Activated CD8-positive, alpha-beta memory T cell treated with anti-CD3 and anti-CD28 coated beads, Interleukin-2, amount 10 ng/mL, durations not matched to agents 7 days and 5 days (primary cell): ENCODE results near the gene SYNPO2. TPM values are rescaled to one million over a fixed set of nuclear protein-coding genes. Genes with fewer than 3 reads are reported as not detected.
"Not testable (repeated sequence)": the region's sequence is repeated elsewhere in the genome, so short reads cannot be mapped to it uniquely, and the experiment has no call there.

ENCODE experiments used
- ATAC-seq: fragments of 150-1000 bp; cut with Tn5 transposase; one replicate; pipeline ENCODE4 v1.10.0; 2021; ENCODE audit warnings: moderate library complexity
- CTCF ChIA-PET: fragments of 350-600 bp; sonication (Branson Sonifier 250); formaldehyde crosslinking; loops from one replicate; lab custom pipeline; 2021; ENCODE audit warnings: antibody characterized with exemption; lab: Charles Lee
- DNase-seq: peaks from one replicate; pipeline ENCODE4 v3.0.0-alpha.2; 2020
- H3K27ac Mint-ChIP-seq: one replicate; pipeline ENCODE4 v1.8.0; 2021; ENCODE audit warnings: mild to moderate bottlenecking, mixed read lengths
- H3K27me3 Mint-ChIP-seq: one replicate; pipeline ENCODE4 v1.8.0; 2021; ENCODE audit warnings: mixed read lengths
- H3K36me3 Mint-ChIP-seq: one replicate; pipeline ENCODE4 v1.8.0; 2021; ENCODE audit warnings: mild to moderate bottlenecking, mixed read lengths
- H3K4me1 Mint-ChIP-seq: one replicate; pipeline ENCODE4 v1.8.0; 2021; ENCODE audit warnings: mixed read lengths
- H3K4me3 Mint-ChIP-seq: one replicate; pipeline ENCODE4 v1.8.0; 2021; ENCODE audit warnings: mild to moderate bottlenecking, moderate library complexity, mixed read lengths
- H3K9me3 Mint-ChIP-seq: one replicate; pipeline ENCODE4 v1.8.0; 2022; ENCODE audit warnings: low read depth, mixed read lengths
- total RNA-seq, 2 experiments: library from RNA; stranded (reverse); gene quantifications; one replicate each; pipeline ENCODE4 v1.2.3, GENCODE V29; 2021

The SYNPO2 gene
- total RNA-seq, 2 experiments from 2014 or later, result 0.89 to 1.0 TPM

DNA sequence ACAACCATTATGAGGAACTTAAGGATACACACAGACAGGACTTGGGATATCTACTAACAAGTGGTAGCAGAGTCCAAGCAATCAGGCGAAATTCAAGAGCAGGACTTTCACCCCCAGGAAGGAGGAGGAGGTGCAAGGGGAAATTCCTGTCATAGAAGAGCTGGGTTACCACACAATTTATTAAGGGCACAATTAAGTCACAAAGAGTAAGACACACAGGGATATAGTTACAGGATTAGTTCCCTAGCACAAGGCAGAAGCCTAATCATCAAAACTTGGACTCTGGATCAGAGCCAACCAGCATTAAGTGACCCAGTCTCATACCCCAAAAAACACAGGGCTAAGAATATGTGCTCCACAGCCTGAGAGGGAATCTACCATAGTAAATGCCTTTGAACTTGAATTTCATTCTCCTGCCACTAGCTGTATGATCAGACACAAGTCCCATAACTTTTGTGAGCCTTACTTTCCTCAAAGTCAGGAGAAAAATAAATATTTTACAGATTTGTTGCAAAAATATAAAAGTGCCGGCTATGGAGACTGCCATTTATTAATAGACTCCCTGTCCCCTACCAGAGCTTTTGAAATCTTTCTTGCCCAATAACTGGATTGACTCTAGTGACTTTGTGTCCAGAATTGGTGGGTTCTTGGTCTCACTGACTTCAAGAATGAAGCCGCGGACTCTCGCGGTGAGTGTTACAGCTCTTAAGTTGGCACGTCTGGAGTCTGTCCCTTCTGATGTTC is 87.0 kb downstream of the SYNPO2 start:
- DNase-seq (no peak), ATAC-seq (no peak)
- Mint-ChIP-seq H3K36me3 (no peaks in the 10 kb centered on the region), H3K27ac (no peak overlapping the region), H3K9me3 (no peaks in the 10 kb centered on the region), H3K27me3 (no peaks in the 10 kb centered on the region), H3K4me3 (no peak overlapping the region), H3K4me1 (no peaks in the 10 kb centered on the region)
- CTCF ChIA-PET, result no interaction called here

- ATAC-seq, DNase-seq, H3K36me3 Mint-ChIP-seq, H3K9me3 Mint-ChIP-seq, H3K4me3 Mint-ChIP-seq, H3K4me1 Mint-ChIP-seq, H3K27me3 Mint-ChIP-seq, H3K27ac Mint-ChIP-seq: not testable (repeated sequence)
- CTCF ChIA-PET, result interaction anchor here (1.2 kb wide), 1 partner anchor 10 kb away, joined by 4 read pairs; no protein-coding TSS in a partner anchor
Observed at GRCh38 chr4:118976193-118976560, 87.5 kb downstream of the SYNPO2 start.

DNA sequence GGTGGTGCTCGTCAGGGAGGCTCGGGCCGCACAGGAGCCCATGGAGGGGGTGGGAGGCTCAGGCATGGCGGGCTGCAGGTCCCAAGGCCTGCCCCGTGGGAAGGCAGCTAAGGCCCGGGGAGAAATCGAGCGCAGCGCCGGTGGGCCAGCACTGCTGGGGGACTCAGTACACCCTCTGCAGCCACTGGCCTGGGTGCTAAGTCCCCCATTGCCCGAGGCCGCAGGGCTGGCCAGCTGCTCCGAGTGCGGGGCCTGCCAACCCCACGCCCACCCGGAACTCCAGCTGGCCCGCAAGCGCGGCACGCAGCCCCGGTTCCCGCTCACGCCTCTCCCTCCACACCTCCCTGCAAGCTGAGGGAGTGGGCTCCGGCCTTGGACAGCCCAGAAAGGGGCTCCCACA is 88.4 kb downstream of the SYNPO2 start:
- not testable (repeated sequence) for H3K4me3 Mint-ChIP-seq, H3K4me1 Mint-ChIP-seq, H3K27ac Mint-ChIP-seq, ATAC-seq, DNase-seq, H3K36me3 Mint-ChIP-seq, H3K9me3 Mint-ChIP-seq, H3K27me3 Mint-ChIP-seq
- CTCF ChIA-PET, result interaction anchor here (1.0 to 1.2 kb wide), 2 partner anchors 11 to 582 kb away, joined by 3 to 4 read pairs; no protein-coding TSS in a partner anchor

GRCh38 chr4:118979712-118980111 is 91.1 kb downstream of the SYNPO2 start:
- peaks cover 10% of the 10 kb centered on the region for H3K27me3 Mint-ChIP-seq
- no peak overlapping the region for H3K4me3 Mint-ChIP-seq
- ATAC-seq, result no peak
- no peaks in the 10 kb centered on the region for H3K36me3 Mint-ChIP-seq
- H3K27ac Mint-ChIP-seq, result no peak overlapping the region
- CTCF ChIA-PET, result no interaction called here
- H3K9me3 Mint-ChIP-seq, result no peaks in the 10 kb centered on the region
- H3K4me1 Mint-ChIP-seq, result no peaks in the 10 kb centered on the region
- DNase-seq, result no peak

DNA sequence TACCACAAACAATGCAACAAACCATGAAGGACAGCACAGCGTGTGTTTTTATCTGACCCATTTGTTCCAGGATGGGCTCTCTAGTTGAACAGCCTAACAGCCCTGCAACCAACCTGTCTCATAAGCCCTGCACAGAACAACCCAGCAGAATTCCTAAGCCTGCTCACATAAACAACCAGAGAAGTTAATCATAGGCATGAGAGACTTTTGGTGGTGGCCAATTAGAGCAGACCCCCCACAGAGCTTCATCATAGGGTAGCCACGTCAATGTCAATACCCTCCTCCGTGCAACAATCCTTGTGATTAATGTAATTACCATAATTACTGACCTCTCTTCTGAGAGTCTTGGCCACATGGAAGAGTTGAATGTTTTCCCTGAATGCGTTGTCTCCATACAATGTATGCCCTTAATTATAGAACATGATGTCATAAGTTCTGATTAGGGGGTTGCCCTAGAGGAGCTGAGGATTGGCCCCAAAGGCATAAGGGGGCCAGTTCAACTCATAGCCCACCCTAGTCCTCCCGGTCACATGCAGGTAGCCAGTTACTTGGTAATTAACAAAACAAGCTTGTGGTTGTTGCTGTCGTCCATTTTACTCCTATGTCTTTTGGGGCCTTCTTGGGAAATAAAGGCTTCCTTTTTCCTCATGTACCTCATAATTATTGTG is 92.7 kb downstream of the SYNPO2 start:
- ATAC-seq (no peak), DNase-seq (no peak)
- Mint-ChIP-seq H3K4me3 (no peak overlapping the region), H3K9me3 (no peaks in the 10 kb centered on the region), H3K27me3 (peaks cover 10% of the 10 kb centered on the region), H3K27ac (no peak overlapping the region), H3K36me3 (no peaks in the 10 kb centered on the region), H3K4me1 (no peaks in the 10 kb centered on the region)
- CTCF ChIA-PET, result interaction anchor here (0.9 to 1.6 kb wide), 5 partner anchors 8 to 646 kb away, joined by 3 to 9 read pairs (median 5); no protein-coding TSS in a partner anchor

GRCh38 chr4:118981839-118982381 is 93.3 kb downstream of the SYNPO2 start:
- H3K9me3 Mint-ChIP-seq, result no peaks in the 10 kb centered on the region
- H3K36me3 Mint-ChIP-seq, result no peaks in the 10 kb centered on the region
- H3K4me3 Mint-ChIP-seq, result no peak overlapping the region
- H3K27me3 Mint-ChIP-seq, result peaks cover 10% of the 10 kb centered on the region
- ATAC-seq (peak; percentile 69), DNase-seq (peak; percentile 66)
- no peaks in the 10 kb centered on the region for H3K4me1 Mint-ChIP-seq
- CTCF ChIA-PET, result interaction anchor here (0.8 to 1.6 kb wide), 5 partner anchors 9 to 646 kb away, joined by 4 to 9 read pairs (median 5); no protein-coding TSS in a partner anchor
- no peak overlapping the region for H3K27ac Mint-ChIP-seq

GRCh38 chr4:118983293-118983692 is 94.6 kb downstream of the SYNPO2 start:
- H3K4me1 Mint-ChIP-seq, result no peaks in the 10 kb centered on the region
- H3K4me3 Mint-ChIP-seq, result no peak overlapping the region
- peaks cover 10% of the 10 kb centered on the region for H3K27me3 Mint-ChIP-seq
- H3K9me3 Mint-ChIP-seq, result no peaks in the 10 kb centered on the region
- no peak for DNase-seq
- H3K36me3 Mint-ChIP-seq, result no peaks in the 10 kb centered on the region
- no peak for ATAC-seq
- CTCF ChIA-PET, result interaction anchor here (0.9 to 1.5 kb wide), 5 partner anchors 17 to 644 kb away, joined by 3 to 5 read pairs (median 4); no protein-coding TSS in a partner anchor
- H3K27ac Mint-ChIP-seq, result no peak overlapping the region

DNA sequence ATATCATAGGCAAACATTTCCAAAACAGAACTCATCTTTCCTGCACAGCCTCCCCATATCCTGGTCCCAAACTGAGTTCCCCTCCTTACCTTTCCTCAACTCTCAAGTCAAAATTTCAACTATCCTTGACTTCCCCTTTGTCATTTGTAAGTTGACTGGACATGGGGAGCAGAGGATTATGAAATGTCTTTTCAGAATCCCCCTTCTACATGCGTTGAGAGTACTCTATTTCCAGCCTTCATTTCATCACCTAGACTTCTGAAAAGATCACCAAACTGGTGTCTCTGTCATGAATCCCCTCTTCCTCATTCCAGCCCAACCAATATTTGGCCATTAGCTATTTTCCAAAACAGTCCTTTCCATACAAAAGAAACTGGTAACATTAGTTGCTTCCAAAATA is 95.2 kb downstream of the SYNPO2 start:
- Mint-ChIP-seq H3K36me3 (no peaks in the 10 kb centered on the region), H3K27ac (no peak overlapping the region), H3K4me1 (no peaks in the 10 kb centered on the region), H3K4me3 (no peak overlapping the region), H3K27me3 (peaks cover 10% of the 10 kb centered on the region), H3K9me3 (no peaks in the 10 kb centered on the region)
- CTCF ChIA-PET, result interaction anchor here (1.0 to 1.5 kb wide), 4 partner anchors 17 to 643 kb away, joined by 3 to 5 read pairs (median 4); no protein-coding TSS in a partner anchor
- no peak for ATAC-seq
- DNase-seq, result no peak

DNA sequence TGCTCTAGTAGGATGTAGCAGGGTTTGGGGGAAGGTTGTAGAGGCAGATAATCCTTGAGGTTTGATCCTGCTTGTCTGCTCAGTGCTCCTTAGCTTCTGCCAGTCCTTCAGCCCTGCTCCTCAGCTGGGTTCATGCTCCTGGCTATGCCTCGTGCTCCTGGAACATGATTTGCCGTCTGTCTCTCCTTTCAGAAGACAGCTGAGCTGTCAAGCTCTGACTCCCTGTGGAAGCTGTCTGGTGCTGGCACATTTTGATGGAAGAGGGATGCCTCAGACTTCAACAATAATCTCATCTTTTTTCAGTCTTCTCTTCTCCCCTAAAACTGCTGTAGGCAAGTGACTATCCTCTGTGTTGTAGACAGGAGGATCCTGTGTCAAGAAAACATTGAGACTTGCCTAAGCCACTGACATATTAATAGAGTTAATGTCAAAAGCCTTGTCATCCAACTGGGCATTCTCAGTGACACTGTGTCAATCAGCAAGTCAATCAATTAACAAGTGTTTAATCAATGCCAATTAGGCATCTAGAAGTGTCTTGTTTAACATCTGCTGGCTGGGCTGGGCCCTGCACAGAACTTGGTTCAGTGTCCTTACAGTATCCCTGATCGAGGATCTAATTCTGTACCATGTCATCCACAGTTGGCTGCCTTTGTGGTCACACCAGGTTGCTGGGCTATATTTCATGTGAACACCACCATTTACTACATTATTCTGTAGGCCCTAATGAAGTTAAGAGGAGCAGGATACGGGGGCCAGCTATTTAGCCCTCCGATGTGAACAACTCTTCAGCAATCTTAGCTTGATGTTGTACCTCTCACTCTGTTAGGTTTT is 96.7 kb downstream of the SYNPO2 start:
- Mint-ChIP-seq H3K27me3 (peaks cover 10% of the 10 kb centered on the region), H3K36me3 (no peaks in the 10 kb centered on the region), H3K4me3 (no peak overlapping the region), H3K27ac (no peak overlapping the region), H3K4me1 (no peaks in the 10 kb centered on the region), H3K9me3 (no peaks in the 10 kb centered on the region)
- ATAC-seq, result no peak
- no peak for DNase-seq
- CTCF ChIA-PET, result no interaction called here

DNA sequence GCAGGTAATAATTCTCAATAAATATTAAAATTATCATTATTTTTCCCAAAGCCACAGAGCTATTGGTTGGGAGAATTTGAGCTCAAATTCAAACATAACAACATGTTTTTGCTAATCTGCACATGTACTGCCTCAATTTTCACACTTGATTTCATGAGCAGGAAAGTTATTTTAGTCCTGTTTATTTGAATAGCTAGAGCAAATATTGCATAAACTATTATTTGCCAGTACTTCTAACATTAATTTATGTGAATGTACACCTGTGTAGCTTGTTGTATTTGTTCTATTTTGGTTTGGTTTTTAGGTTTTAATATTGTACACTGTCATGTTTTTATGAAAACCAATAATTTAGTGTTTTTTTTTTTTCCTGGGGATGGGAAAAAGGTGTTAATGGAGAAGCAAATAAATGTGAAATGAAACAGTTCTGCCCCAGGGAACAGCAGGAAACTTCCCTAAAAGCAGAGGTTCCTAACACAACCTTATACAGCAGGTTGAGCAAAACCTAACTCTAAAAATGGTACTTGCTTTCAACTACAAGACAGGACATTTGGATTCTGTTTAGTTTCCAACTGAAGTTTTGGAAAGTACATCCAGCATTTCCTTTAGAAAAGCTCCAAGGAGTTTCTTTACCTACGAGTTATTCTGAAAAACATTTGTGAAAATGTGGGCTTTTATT is 99.4 kb downstream of the SYNPO2 start:
- Mint-ChIP-seq H3K27ac (no peak overlapping the region), H3K9me3 (no peaks in the 10 kb centered on the region), H3K4me3 (no peak overlapping the region), H3K27me3 (peaks cover 6% of the 10 kb centered on the region), H3K4me1 (no peaks in the 10 kb centered on the region), H3K36me3 (no peaks in the 10 kb centered on the region)
- CTCF ChIA-PET, result interaction anchor here (1.2 to 1.6 kb wide), 2 partner anchors 53 to 54 kb away, joined by 3 to 4 read pairs; no protein-coding TSS in a partner anchor
- no peak for ATAC-seq
- DNase-seq, result no peak

GRCh38 chr4:118988635-118988972 is 100.0 kb downstream of the SYNPO2 start:
- DNase-seq, result no peak

More at GRCh38 chr4:118988635-118988972, 100.0 kb downstream of the SYNPO2 start:
- ATAC-seq, result no peak
- no peak overlapping the region for H3K27ac Mint-ChIP-seq
- no peaks in the 10 kb centered on the region for H3K9me3 Mint-ChIP-seq
- no peaks in the 10 kb centered on the region for H3K4me1 Mint-ChIP-seq
- no peaks in the 10 kb centered on the region for H3K36me3 Mint-ChIP-seq
- CTCF ChIA-PET, result interaction anchor here (1.6 kb wide), 1 partner anchor 52 kb away, joined by 4 read pairs; no protein-coding TSS in a partner anchor
- H3K4me3 Mint-ChIP-seq, result no peak overlapping the region
- H3K27me3 Mint-ChIP-seq, result peaks cover 3% of the 10 kb centered on the region
